ENCODE data around the gene SMYD1. TPM values are rescaled to one million over a fixed set of nuclear protein-coding genes. Genes with fewer than 3 reads are reported as not detected.

The SMYD1 gene
- total and polyA plus RNA-seq, 2 donors (not counting 3 experiments of a cell fraction or from before 2014, with no cell fraction given): not detected

GRCh38 chr2:88049622-88050021 is 18.0 kb upstream of the SMYD1 start:
- no TSS peak for BruUV-seq (replicated peaks)
- H2AFZ ChIP-seq (ENCODE audit: low read depth, low read length): no peak overlapping the region
- dilution Hi-C loops (cut with MboI; ENCODE audit: extremely low pct_ligation_motif_present, low sequenced_read_pairs) (no loop called here), intact Hi-C loops (cut with micrococcal nuclease) (no loop called here)
- H3K27me3 ChIP-seq (ENCODE audit: control insufficient read depth in 2 of 2, insufficient read depth in 2 of 2, low read length in 2 of 2): no peaks in the 10 kb centered on the region
- FAIRE-seq: no peak
- no peak for DNase-seq (ENCODE audit: low read depth, low spot score)
- ChIA-PET POLR2A (no interaction called here), CTCF (interaction anchor here (2.3 to 4.1 kb wide), 2 partner anchors 10 kb away, joined by 4 to 20 read pairs; no protein-coding TSS in a partner anchor)
- H3K9me1 ChIP-seq (replicated peaks; ENCODE audit: control insufficient read depth, extremely low read depth, insufficient read depth, low read length): no peaks in the 10 kb centered on the region
- H3K9me3 ChIP-seq (replicated peaks; ENCODE audit: control insufficient read depth, insufficient read depth, low read length): no peaks in the 10 kb centered on the region
- H3K79me2 ChIP-seq (ENCODE audit: control insufficient read depth, insufficient read depth, low read length): peaks cover 21% of the 10 kb centered on the region
- no peaks in the 10 kb centered on the region for H4K20me1 ChIP-seq (replicated peaks; ENCODE audit: control insufficient read depth, extremely low read depth, insufficient read depth, low read length)
- no peak overlapping the region for H3K9ac ChIP-seq (replicated peaks; ENCODE audit: extremely low read depth, insufficient read depth, low read length)
- H3K4me2 ChIP-seq (ENCODE audit: insufficient read depth, low read length): no peak overlapping the region
- H3K4me3 ChIP-seq (replicated peaks in 1 of 3; ENCODE audit: insufficient read depth in 1 of 3, low read depth in 1 of 3, low read length in 3 of 3): no peak overlapping the region
- peaks cover 17% of the 10 kb centered on the region for H3K4me1 ChIP-seq (ENCODE audit: control insufficient read depth, extremely low read depth, insufficient read depth, low read length)
- H3K27ac ChIP-seq (ENCODE audit: insufficient read depth, low read depth, low read length): no peak overlapping the region
- TF ChIP-seq MAX (IDR thresholded peaks at IDR 0.05; ENCODE audit: insufficient read depth, insufficient read length): no peak
- TF ChIP-seq POLR2AphosphoS5 (IDR thresholded peaks at IDR 0.05; ENCODE audit: insufficient read depth, low read depth, low read length): no peak
- TF ChIP-seq POLR2A (IDR thresholded peaks at IDR 0.05; ENCODE audit: low read depth, low read length): no peak
- no peak for TF ChIP-seq GATA2 (IDR thresholded peaks at IDR 0.05; ENCODE audit: insufficient read depth, insufficient read length, low read depth, low read length)
- TF ChIP-seq FOS (IDR thresholded peaks at IDR 0.05; ENCODE audit: borderline replicate concordance, insufficient read depth, low read length): no peak
- TF ChIP-seq MYC (IDR thresholded peaks at IDR 0.05; ENCODE audit: low read depth, low read length): no peak
- TF ChIP-seq, protein P1, sequence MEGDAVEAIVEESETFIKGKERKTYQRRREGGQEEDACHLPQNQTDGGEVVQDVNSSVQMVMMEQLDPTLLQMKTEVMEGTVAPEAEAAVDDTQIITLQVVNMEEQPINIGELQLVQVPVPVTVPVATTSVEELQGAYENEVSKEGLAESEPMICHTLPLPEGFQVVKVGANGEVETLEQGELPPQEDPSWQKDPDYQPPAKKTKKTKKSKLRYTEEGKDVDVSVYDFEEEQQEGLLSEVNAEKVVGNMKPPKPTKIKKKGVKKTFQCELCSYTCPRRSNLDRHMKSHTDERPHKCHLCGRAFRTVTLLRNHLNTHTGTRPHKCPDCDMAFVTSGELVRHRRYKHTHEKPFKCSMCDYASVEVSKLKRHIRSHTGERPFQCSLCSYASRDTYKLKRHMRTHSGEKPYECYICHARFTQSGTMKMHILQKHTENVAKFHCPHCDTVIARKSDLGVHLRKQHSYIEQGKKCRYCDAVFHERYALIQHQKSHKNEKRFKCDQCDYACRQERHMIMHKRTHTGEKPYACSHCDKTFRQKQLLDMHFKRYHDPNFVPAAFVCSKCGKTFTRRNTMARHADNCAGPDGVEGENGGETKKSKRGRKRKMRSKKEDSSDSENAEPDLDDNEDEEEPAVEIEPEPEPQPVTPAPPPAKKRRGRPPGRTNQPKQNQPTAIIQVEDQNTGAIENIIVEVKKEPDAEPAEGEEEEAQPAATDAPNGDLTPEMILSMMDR (IDR thresholded peaks at IDR 0.05; ENCODE audit: extremely low read depth in 1 of 2, insufficient read depth in 1 of 2, low read depth in 1 of 2, low read length in 2 of 2): no peak
- no peak for TF ChIP-seq EZH2 (IDR thresholded peaks at IDR 0.05; ENCODE audit: borderline replicate concordance, low read depth, low read length, severe bottlenecking)
- no peak for TF ChIP-seq JUN (IDR thresholded peaks at IDR 0.05; ENCODE audit: borderline replicate concordance, insufficient read depth, insufficient read length, low read depth)
- H3K36me3 ChIP-seq (ENCODE audit: control insufficient read depth in 2 of 2, extremely low read depth in 1 of 2, insufficient read depth in 2 of 2, low read length in 2 of 2): no peaks in the 10 kb centered on the region
